Smooth muscle cell (in vitro differentiated cells): ENCODE results near the gene SMAD3. TPM values are rescaled to one million over a fixed set of nuclear protein-coding genes. Genes with fewer than 3 reads are reported as not detected.
A peak's percentile ranks its signal among the peaks of the same experiment; 100 is the strongest.

Source experiments
- DNase-seq: peaks from one replicate; lab custom pipeline; 2025; ENCODE audit not compliant: unreplicated experiment; lab: John Stamatoyannopoulos, UW
- H2AFZ ChIP-seq: fragments of 200-600 bp; sonication (generic); 2 replicates; pipeline ENCODE4 v1.6.0; 2016; ENCODE audit warnings: antibody characterized with exemption, low read depth, mild to moderate bottlenecking
- H3F3A ChIP-seq: fragments of 200-600 bp; sonication (generic); 2 replicates; pipeline ENCODE4 v1.6.0; 2017; ENCODE audit warnings: antibody characterized with exemption, low read depth
- H3K27ac ChIP-seq: fragments of 200-600 bp; sonication (generic); 2 replicates; pipeline ENCODE4 v1.5.1; 2016; ENCODE audit warnings: low read depth, mild to moderate bottlenecking
- H3K27me3 ChIP-seq: fragments of 200-600 bp; sonication (generic); 2 replicates; pipeline ENCODE4 v1.6.1; 2016; ENCODE audit warnings: low read depth, mild to moderate bottlenecking
- H3K36me3 ChIP-seq: fragments of 200-600 bp; sonication (generic); 2 replicates; pipeline ENCODE4 v1.5.1; 2016; ENCODE audit warnings: low read depth
- H3K4me1 ChIP-seq: fragments of 200-600 bp; sonication (generic); 2 replicates; pipeline ENCODE4 v1.5.1; 2016; ENCODE audit warnings: low read depth
- H3K4me2 ChIP-seq: fragments of 200-600 bp; sonication (generic); 2 replicates; pipeline ENCODE4 v1.6.0; 2016; ENCODE audit warnings: mild to moderate bottlenecking
- H3K4me3 ChIP-seq: fragments of 200-600 bp; sonication (generic); 2 replicates; pipeline ENCODE4 v1.5.1; 2016; ENCODE audit warnings: mild to moderate bottlenecking
- H3K79me2 ChIP-seq: fragments of 200-600 bp; sonication (generic); 2 replicates; pipeline ENCODE4 v1.6.0; 2016; ENCODE audit warnings: low read depth, mild to moderate bottlenecking
- H3K9ac ChIP-seq: fragments of 200-600 bp; sonication (generic); 2 replicates; pipeline ENCODE4 v1.6.0; 2016; ENCODE audit warnings: low read depth
- H3K9me3 ChIP-seq: fragments of 200-600 bp; sonication (generic); replicated peaks from 2 replicates; pipeline ENCODE4 v1.5.1; 2016; ENCODE audit warnings: low read depth
- H4K20me1 ChIP-seq: fragments of 200-600 bp; sonication (generic); 2 replicates; pipeline ENCODE4 v1.6.0; 2016; ENCODE audit warnings: low read depth
- CTCF ChIP-seq: fragments of 200-600 bp; sonication (generic); IDR thresholded peaks from 2 replicates; pipeline ENCODE4 v1.5.1; 2017; ENCODE audit warnings: borderline replicate concordance, mild to moderate bottlenecking, antibody characterized with exemption; ENCODE audit not compliant: insufficient read depth, poor library complexity, severe bottlenecking
- WGBS: methylation state at CpG from one replicate; pipeline ENCODE4 v1.1.7; 2016; ENCODE audit warnings: low lambda C conversion rate; 5-methylcytosine and 5-hydroxymethylcytosine counted together
- polyA plus RNA-seq: library from polyadenylated mRNA; unstranded; fragments of >200 nt; fragmentation: Nextera tagmentation; extraction: Ambion mirVana; gene quantifications from 2 replicates; pipeline ENCODE4 v1.2.1, GENCODE V29; 2016
- total RNA-seq: library from RNA; depleted of rRNA; stranded (reverse); fragments of >200 nt; gene quantifications from 2 replicates; pipeline ENCODE4 v1.2.3, GENCODE V29; 2014

Gene SMAD3
- total and polyA plus RNA-seq, 2 experiments from 2014 or later: 20.2 to 21.9 TPM

- H3K9ac ChIP-seq: peak overlapping the region; percentile 54
- H3K27ac ChIP-seq: peak overlapping the region; percentile 86
- no peak overlapping the region for H2AFZ ChIP-seq
- peaks cover 31% of the 10 kb centered on the region for H3K4me1 ChIP-seq
- H3K9me3 ChIP-seq: no peaks in the 10 kb centered on the region
- 27% methylated on average over 13 of the region's 13 CpGs for WGBS
- H3K79me2 ChIP-seq: peaks cover 91% of the 10 kb centered on the region
- no peaks in the 10 kb centered on the region for H3K27me3 ChIP-seq
- peaks cover 18% of the 10 kb centered on the region for H3F3A ChIP-seq
- peaks cover 84% of the 10 kb centered on the region for H4K20me1 ChIP-seq
- no peak overlapping the region for H3K4me3 ChIP-seq
- DNase-seq: no peak
- H3K36me3 ChIP-seq: no peaks in the 10 kb centered on the region
- no peak for TF ChIP-seq CTCF
- peak overlapping the region; percentile 38 for H3K4me2 ChIP-seq
Measured at GRCh38 chr15:67076147-67076843, 10.9 kb downstream of the SMAD3 start.

- Histone ChIP-seq H4K20me1 (peaks cover 84% of the 10 kb centered on the region), H3K9me3 (no peaks in the 10 kb centered on the region), H3K27me3 (no peaks in the 10 kb centered on the region), H3K4me2 (peak overlapping the region; percentile 38), H3K4me1 (peaks cover 28% of the 10 kb centered on the region), H2AFZ (no peak overlapping the region), H3K4me3 (no peak overlapping the region), H3K27ac (peak overlapping the region; percentile 86), H3K79me2 (peaks cover 91% of the 10 kb centered on the region), H3K36me3 (no peaks in the 10 kb centered on the region), H3K9ac (peak overlapping the region; percentile 48), H3F3A (peaks cover 20% of the 10 kb centered on the region)
- no peak for DNase-seq
- TF ChIP-seq CTCF: no peak
- WGBS: 49% methylated on average over 6 of the region's 6 CpGs
Measured at GRCh38 chr15:67077641-67078215, 12.3 kb downstream of the SMAD3 start.

- Histone ChIP-seq H3K27ac (peak overlapping the region; percentile 86), H3K9me3 (no peaks in the 10 kb centered on the region), H3K4me2 (no peak overlapping the region), H3K79me2 (peaks cover 91% of the 10 kb centered on the region), H3K9ac (no peak overlapping the region), H3F3A (peaks cover 31% of the 10 kb centered on the region), H2AFZ (no peak overlapping the region), H3K27me3 (no peaks in the 10 kb centered on the region), H3K36me3 (no peaks in the 10 kb centered on the region), H3K4me3 (no peak overlapping the region), H4K20me1 (peaks cover 86% of the 10 kb centered on the region), H3K4me1 (peaks cover 42% of the 10 kb centered on the region)
- TF ChIP-seq CTCF: no peak
- 78% methylated on average over 3 of the region's 3 CpGs for WGBS
- DNase-seq: no peak
Measured at GRCh38 chr15:67079361-67079760, 14.0 kb downstream of the SMAD3 start.
